Cardiac muscle cell (in vitro differentiated cells and primary cell): ENCODE measurements around the gene ATAD3B. TPM values are rescaled to one million over a fixed set of nuclear protein-coding genes. Genes with fewer than 3 reads are reported as not detected.
"Not testable (repeated sequence)": the region's sequence is repeated elsewhere in the genome, so short reads cannot be mapped to it uniquely, and the experiment has no call there.

Experiments used
- DNase-seq, 2 donors: peaks; one replicate each; pipeline versions ENCODE4 v3.0.0 to v3.0.0-alpha.2; 2010 to 2017; ENCODE audit warnings: low read depth in 1 of 2, low spot score in 1 of 2
- H3K27ac ChIP-seq: fragments of 200-600 bp; sonication (generic); 2 replicates; pipeline ENCODE4 v1.5.1; 2016
- H3K27me3 ChIP-seq: fragments of 200-600 bp; sonication (generic); 2 replicates; pipeline ENCODE4 v1.6.0; 2016; ENCODE audit warnings: control low read depth
- H3K36me3 ChIP-seq: fragments of 200-600 bp; sonication (generic); 2 replicates; pipeline ENCODE4 v1.5.1; 2016; ENCODE audit warnings: control low read depth
- H3K4me1 ChIP-seq: fragments of 200-600 bp; sonication (generic); 2 replicates; pipeline ENCODE4 v1.8.1; 2017; ENCODE audit warnings: low read depth, mild to moderate bottlenecking, mixed run types
- H3K4me3 ChIP-seq: fragments of 200-600 bp; sonication (generic); 2 replicates; pipeline ENCODE4 v1.5.1; 2016; ENCODE audit warnings: mild to moderate bottlenecking
- H3K9me3 ChIP-seq: fragments of 200-600 bp; sonication (generic); 2 replicates; pipeline ENCODE4 v1.5.1; 2017; ENCODE audit warnings: low read depth, mild to moderate bottlenecking, control low read depth
- CTCF ChIP-seq: IDR thresholded peaks from 2 replicates; pipeline ENCODE4 v1.5.1; 2012; ENCODE audit warnings: low read depth, mild to moderate bottlenecking, low read length
- polyA plus RNA-seq: library from polyadenylated mRNA; unstranded; fragments of >200 nt; fragmentation: Nextera tagmentation; extraction: Ambion mirVana; gene quantifications from 2 replicates; pipeline ENCODE4 v1.2.1, GENCODE V29; 2016
- total RNA-seq: library from RNA; depleted of rRNA; stranded (reverse); fragments of >200 nt; gene quantifications from 2 replicates; pipeline ENCODE4 v1.2.3, GENCODE V29; 2016

Gene ATAD3B
- total and polyA plus RNA-seq, 2 experiments from 2014 or later: 30.2 to 37.4 TPM

- Histone ChIP-seq H3K27ac (no peak overlapping the region), H3K4me3 (no peak overlapping the region), H3K27me3 (no peaks in the 10 kb centered on the region), H3K4me1 (no peaks in the 10 kb centered on the region), H3K9me3 (no peaks in the 10 kb centered on the region), H3K36me3 (no peaks in the 10 kb centered on the region)
- DNase-seq: no peak
- TF ChIP-seq CTCF: no peak
Measured at GRCh38 chr1:1461721-1462317, 9.7 kb upstream of the ATAD3B start.

- Histone ChIP-seq H3K36me3 (no peaks in the 10 kb centered on the region), H3K27me3 (no peaks in the 10 kb centered on the region), H3K9me3 (no peaks in the 10 kb centered on the region), H3K4me1 (no peaks in the 10 kb centered on the region), H3K27ac (no peak overlapping the region), H3K4me3 (no peak overlapping the region)
- peak; percentile 41 to 56 for DNase-seq
- TF ChIP-seq CTCF: no peak
Measured at GRCh38 chr1:1462318-1462966, 9.1 kb upstream of the ATAD3B start.

- no peak overlapping the region for H3K4me3 ChIP-seq
- no peaks in the 10 kb centered on the region for H3K27me3 ChIP-seq
- no peak for DNase-seq
- H3K9me3 ChIP-seq: no peaks in the 10 kb centered on the region
- no peak overlapping the region for H3K27ac ChIP-seq
- no peak for TF ChIP-seq CTCF
- no peaks in the 10 kb centered on the region for H3K4me1 ChIP-seq
- no peaks in the 10 kb centered on the region for H3K36me3 ChIP-seq
Measured at GRCh38 chr1:1463312-1463711, 8.3 kb upstream of the ATAD3B start.

GRCh38 chr1:1468196-1468985 lies 3.2 kb upstream of the ATAD3B start:
- H3K4me1 ChIP-seq, H3K36me3 ChIP-seq, H3K27ac ChIP-seq, DNase-seq, H3K27me3 ChIP-seq, H3K4me3 ChIP-seq, H3K9me3 ChIP-seq: not testable (repeated sequence)

- Histone ChIP-seq H3K27me3 (no peaks in the 10 kb centered on the region), H3K9me3 (no peaks in the 10 kb centered on the region), H3K27ac (peak overlapping the region; percentile 61), H3K4me1 (peaks cover 4% of the 10 kb centered on the region), H3K36me3 (no peaks in the 10 kb centered on the region), H3K4me3 (peak overlapping the region; percentile 85)
- TF ChIP-seq CTCF: no peak
- DNase-seq: peak in 1 of 2 donors; percentile 6
Measured at GRCh38 chr1:1470626-1471388, 758 bp upstream of the ATAD3B start.

- not testable (repeated sequence) for H3K4me1 ChIP-seq
Measured at GRCh38 chr1:1472053-1472876, 700 bp downstream of the ATAD3B start.

GRCh38 chr1:1476011-1476410 lies 4.4 kb downstream of the ATAD3B start:
- not testable (repeated sequence) for H3K9me3 ChIP-seq, H3K27ac ChIP-seq, H3K4me1 ChIP-seq, H3K4me3 ChIP-seq, H3K27me3 ChIP-seq, DNase-seq
- peaks cover 10% of the 10 kb centered on the region for H3K36me3 ChIP-seq

More at GRCh38 chr1:1472053-1472876, 700 bp downstream of the ATAD3B start:
- not testable (repeated sequence) for DNase-seq, H3K9me3 ChIP-seq, H3K27me3 ChIP-seq, H3K36me3 ChIP-seq
- peak overlapping the region; percentile 70 for H3K27ac ChIP-seq
- H3K4me3 ChIP-seq: peak overlapping the region; percentile 85
